Measurements from ENCODE around the gene RHBDL3.
"Not testable (repeated sequence)": the region's sequence is repeated elsewhere in the genome, so short reads cannot be mapped to it uniquely, and the experiment has no call there.

The RHBDL3 gene

DNA sequence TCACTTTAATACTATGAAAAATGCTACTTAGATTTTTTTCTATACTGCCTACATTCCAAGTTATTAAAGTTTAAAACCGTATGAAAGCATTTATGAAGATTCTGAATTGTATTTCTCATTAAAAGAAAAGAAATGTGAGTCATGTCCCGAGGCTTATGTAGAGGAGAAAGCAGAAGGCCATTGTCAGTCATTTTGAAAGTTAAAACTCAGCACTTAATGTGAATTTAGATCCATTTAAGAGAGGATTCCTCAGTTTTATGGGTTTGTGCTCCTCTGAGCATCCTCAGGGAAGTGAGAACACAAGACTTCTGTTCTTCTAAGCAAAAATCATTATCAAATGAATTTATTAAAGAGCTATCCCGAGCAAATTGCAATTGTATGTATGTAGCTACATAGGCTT is 64.5 kb downstream of the RHBDL3 start:
- DNase-seq = no peak

DNA sequence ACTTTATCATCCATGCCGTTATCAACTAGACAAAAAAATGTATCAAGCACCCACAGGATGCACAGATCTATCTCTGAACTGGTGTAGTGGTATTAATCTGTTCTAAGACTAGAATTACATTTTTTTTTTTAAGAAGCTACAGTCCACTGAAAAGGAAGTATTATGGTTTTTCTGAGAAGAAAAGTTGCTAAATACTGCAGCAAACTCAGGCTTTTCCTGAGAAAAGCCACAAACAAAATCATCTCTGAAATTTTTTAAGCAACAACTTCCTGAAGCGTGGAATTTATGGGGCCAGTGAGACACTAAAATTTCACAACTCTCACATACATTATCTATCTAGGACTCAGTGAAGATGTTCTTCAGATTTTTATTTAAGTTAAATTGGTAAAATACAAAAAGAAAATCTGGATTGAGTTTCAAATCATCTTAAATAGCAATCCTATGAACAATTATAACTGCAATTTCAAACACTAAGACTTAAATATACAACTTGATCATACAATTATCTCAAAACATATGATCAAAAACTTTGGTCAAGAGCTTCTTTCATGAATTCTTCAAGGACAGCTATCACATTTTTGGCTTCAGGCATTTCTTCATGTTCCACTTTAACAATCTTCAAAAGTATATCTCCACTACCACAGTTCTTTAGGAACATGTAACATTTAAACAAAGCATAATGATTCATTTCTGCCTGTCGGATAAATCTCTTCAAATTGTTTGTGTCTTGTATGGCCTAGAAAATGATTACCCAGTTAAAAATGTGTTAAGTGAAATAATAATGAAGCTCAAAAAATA is 65.8 kb downstream of the RHBDL3 start:
- DNase-seq = peak; percentile 73 to 89

DNA sequence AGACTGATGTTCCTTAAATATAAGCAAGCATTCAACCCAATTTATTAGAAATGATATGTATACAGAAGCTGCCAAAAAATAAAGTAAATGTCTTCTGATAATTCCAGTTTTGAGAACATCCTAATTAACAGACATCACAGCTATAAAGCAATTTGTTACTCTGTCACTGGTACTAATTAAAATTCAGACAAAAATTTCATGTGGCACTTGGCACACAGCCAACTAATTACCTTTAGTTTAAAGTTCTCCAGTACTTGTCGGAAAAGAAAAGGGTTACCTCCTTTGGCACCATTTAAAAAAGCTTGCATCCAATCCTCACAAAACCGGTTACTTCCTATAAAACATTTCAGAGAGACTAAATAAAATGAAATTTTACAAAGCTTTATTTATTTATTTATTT is 67.6 kb downstream of the RHBDL3 start:
- no peak for DNase-seq

DNA sequence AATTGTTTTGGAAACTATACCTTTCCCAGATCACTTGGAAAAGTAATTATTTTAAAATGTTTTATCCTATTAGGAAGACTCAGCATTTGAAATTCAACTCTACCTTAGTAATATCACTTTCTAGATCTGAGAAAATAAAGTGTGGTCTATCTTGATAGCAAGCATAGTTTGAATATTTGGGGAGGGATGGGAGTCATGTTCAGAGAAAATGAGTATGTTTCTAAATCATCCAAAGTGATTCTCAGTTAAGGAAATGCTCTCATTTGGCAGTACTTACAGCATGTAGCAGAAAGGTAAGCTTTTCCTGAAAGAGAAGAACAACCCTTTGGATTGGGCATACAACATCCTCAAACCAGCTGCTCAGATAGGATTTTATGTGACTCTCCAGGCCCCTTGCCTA is 69.4 kb downstream of the RHBDL3 start:
- DNase-seq = no peak

DNA sequence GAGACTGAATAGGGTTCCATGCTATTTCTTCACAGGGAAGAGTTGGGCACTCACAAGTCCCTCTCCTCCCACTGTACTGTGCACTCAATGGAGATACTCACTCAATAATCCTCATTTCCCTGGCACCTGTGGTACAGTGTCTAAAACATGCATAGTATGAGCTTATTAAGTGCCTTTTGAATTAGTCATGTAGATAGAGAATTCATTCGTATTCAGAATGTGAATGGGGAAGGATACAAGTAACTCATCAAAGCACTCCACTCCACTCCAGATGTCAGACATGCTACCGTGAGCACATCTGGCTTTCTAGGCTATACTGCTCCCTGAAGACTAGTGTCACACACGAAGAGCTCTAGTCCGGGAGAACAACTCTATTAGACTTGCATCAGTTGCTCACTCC is 70.1 kb downstream of the RHBDL3 start:
- DNase-seq = no peak

DNA sequence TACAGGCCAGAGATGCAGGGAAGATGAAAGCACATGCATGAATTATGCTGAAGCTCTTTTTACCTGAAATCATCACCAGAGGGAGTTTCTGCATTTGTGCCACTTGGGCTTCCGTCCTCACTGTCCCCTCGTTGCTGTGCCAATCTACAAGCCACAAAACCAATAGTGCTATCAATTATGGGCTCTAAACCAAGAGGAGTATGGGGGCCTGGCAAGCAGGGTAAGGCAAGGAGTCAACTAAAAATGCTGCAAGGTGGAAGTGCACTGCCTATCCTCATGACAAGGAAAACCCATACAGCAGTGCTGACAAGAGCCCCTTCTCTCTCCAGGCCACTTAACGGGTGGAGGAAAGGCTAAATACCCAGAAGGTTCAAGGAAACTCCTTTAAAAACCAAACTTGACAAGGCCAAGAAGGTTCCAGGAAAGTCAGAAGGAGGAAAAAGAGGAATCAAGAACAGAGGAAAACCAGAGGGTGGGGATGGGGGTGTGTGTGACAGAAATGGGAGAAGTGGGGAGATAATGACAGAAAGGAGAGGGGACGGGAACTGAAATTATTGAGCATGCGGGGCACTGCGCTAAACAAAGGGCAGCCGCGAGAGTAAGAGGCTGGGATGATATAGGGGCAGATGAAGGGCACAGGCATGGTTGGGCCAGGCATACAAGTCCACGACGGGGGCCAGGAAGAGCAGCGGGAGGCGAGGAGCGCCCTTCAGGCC is 75.7 kb downstream of the RHBDL3 start:
- DNase-seq = peak; percentile 56 to 62

DNA sequence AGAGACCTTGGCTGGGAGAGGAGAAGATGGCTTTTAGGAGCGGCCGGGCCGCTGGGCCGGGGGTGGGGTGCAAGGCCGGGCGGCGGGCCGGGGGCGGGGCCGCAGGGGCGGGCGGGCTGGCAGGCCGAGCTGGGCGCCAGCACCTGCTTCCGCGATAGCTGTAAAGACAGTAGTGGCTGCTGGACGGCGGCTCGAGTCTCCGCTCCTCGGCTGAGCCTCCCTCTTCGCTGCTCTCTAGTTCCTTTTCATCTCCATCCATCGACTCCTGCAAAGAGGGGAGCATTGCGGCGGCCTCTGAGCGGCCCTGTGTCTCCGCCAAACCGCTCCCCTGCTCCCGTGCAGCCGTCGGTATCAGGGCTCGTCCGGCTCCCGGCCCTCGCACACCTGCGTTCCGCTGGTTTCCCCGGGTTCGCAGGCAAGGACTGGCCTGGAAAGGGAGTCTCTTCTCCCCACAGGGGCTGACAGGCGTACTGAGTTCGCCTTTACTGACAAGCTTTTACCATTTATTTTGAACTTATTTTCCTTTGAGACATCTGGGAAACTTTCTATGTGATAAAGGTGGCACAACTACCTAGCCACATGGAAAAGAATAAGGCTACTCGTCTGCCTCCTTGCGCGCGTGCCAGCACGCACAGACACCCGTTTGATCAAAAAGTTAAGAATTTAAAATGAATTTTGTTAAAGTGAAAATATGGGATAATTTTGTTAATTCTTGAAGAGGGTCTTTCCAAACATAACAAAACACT is 76.4 kb downstream of the RHBDL3 start, which contains the start of gene C17orf75:
TSS of gene C17orf75 (minus strand) at position 317 of the 746 bp plus-strand sequence. CDS start at position 283, 34 bp downstream.
- DNase-seq = peak; percentile 68 to 72

DNA sequence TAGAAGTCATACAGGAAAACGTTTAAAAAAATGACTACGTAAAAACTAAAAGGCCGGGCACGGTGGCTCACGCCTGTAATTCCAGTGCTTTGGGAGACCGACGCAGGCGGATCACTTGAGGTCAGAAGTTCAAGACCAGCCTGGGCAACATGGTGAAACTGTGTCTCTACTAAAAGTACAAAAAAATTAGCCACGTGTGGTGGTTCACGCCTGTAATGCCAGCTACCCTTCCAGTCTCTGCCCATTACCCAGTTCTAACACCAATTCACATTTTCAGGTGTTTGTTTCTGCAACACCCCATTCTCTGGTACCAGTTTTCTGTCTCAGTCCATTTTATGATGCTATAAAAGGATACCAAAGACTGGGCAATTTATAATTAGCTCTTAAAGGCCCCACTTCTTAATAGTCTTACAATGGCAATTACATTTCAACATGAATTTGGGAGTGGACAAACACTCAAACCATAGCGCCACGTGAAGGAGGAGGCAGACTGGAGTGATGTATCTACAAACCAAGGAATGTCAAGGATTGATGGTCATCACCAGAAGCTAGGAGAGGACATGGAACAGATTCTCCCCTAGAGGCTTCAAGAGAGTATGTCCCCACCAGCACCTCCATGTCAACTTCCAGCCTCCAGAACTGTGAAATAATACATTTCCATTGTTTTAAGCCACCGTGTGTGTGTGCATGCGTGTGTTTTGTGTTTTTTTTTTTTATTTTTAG is 77.1 kb downstream of the RHBDL3 start:
- peak; percentile 23 to 45 for DNase-seq

DNA sequence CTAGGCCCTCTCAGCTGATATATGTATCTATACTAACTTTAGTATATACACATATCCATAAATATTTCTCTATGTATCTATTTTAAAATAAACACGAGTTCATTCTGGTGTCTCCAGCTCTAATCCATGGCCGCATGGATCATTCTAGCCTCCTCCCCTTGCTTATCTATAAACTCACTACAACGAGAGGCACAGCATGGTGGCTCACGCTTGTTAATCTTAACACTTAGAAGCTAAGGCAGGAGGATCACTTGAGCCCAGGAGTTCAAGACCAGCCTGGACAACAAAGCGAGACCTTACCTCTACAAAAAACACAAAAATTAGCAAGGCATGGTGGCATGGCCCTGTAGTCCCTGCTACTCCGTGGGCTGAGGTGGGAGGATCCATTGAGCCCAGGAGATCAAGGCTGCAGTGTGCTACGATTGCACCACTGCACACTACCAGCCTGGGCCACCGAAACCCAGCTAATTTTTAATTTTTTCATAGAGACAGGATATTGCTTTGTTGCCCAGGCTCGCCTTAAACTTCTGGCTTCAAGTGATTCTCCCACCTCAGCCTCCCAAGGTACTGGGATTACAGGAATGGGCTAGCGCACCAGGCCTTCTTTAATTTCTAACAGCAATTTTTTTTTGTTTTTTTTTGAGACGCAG is 80.4 kb downstream of the RHBDL3 start:
- no peak for DNase-seq

DNA sequence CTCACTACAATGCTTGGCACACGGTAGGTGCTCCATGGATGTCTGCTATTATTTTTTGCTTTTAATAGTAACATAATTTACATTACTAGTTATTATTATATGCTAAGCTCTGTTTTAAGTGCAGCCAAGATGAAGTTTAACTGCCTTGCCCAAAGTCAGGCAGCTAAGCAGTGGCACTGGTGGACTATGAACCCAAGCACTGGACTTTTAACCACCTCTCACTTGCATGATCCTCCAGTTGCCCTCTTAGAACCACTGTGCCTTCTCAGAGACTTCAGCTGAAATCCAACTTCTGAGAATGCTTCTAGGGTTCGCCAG is 82.8 kb downstream of the RHBDL3 start:
- no peak for DNase-seq

DNA sequence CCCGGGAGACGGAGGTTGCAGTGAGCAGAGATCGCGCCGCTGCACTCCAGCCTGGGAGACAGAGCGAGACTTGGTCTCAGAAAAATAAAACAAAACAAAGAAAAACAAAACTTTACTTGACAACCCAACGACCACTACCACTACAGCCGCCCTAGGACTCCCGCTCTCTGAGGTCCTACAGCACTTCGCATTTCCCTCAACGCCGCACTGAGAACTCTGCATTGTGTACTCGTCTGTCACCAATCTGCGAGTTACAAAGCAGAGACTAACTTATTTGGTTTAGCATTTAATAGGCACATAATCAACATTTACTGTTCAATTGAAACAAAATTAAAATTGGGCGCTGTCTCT is 83.8 kb downstream of the RHBDL3 start:
- no peak for DNase-seq

DNA sequence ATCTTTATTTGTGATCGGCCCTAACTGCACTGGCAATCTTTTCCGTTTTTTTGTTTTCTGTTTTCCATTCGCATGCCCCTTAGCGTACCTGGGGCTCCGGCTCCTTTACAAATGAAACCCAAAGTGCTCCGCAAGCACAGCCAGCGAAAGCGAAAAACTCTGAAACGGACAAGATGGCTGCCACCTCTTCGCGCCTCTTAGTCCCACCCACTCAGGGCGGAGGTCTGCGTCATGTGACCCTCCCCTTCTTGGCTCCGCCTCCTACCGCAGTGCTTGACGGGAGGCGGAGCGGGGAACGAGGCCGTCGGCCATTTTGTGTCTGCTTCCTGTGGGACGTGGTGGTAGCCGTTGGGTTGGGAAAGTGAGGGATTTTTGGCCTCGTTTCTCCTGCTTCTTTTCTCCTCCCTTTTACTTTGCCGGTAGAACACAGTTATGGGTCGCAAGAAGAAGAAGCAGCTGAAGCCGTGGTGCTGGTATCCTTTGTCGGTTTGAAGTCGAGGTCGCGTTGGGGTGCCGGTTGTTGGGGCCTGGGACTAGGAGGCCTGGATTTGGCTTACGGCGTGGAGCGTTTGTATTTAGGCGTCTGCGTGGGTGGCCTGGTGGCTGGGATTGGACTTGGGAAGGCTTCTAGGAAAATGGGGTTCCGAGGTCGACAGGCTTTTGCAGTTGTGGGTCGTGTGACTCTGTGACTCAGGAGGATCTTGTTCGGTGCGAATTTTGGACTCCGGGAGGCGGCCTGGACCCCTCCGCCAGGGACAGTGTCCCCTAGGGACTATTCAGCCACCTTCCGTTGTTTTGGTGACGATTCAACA is 84.4 kb downstream of the RHBDL3 start, which contains the start of gene ZNF207:
TSS of gene ZNF207 (plus strand) at position 304 of the 812 bp plus-strand sequence. CDS start at position 433, 129 bp downstream.
- peak; percentile 95 to 96 for DNase-seq

DNA sequence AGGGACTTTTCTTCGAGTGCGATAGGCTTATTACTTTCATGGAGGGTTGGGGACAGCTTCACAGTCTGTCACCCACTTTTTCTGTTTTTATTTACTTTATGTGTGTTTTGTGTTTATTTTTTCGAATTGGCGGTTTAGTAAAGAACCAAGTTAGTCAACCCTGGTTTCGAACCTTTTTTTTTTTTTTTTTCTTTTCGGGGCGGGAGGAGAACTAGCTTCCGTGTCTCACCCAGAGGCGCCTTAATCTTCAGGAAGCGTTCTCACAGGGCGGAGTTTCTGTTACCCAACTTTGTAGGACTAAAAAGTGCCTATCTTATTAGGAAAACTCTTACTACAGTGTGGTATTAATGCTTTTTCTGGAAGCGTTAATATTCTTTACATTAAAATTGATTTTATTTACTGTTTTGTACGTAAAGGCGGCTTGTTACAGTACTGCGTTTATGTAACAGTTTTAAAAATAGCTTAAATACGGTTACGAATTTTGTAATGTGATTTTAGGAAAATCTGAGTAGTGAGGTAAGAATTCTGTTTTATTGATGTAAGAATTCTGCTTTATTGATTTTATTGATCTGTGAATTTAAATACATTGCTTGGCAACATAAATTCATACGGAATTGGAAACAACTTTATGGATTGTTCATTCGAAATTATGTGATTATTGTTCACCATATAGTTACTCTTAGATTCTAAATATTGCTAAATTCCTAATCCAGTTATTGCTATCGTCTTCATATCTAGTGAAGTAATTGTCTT is 85.2 kb downstream of the RHBDL3 start:
- DNase-seq = peak; percentile 68 to 75

DNA sequence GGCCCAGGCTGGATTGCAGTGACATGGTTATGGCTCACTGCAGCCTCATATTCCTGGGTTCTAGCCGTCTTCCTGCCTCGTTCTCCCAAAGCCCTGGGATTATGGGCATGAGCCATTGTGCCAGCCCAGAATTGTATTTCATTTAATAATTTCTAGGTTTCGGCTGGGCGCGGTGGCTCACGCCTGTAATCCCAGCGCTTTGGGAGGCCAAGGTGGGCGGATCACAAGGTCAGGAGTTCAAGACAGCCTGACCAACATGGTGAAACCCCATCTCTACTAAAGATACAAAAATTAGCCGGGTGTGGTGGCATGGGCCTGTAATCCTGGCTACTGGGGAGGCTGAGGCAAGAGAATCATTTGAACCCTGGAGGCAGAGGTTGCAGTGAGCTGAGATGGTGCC is 87.1 kb downstream of the RHBDL3 start:
- not testable (repeated sequence) for DNase-seq

DNA sequence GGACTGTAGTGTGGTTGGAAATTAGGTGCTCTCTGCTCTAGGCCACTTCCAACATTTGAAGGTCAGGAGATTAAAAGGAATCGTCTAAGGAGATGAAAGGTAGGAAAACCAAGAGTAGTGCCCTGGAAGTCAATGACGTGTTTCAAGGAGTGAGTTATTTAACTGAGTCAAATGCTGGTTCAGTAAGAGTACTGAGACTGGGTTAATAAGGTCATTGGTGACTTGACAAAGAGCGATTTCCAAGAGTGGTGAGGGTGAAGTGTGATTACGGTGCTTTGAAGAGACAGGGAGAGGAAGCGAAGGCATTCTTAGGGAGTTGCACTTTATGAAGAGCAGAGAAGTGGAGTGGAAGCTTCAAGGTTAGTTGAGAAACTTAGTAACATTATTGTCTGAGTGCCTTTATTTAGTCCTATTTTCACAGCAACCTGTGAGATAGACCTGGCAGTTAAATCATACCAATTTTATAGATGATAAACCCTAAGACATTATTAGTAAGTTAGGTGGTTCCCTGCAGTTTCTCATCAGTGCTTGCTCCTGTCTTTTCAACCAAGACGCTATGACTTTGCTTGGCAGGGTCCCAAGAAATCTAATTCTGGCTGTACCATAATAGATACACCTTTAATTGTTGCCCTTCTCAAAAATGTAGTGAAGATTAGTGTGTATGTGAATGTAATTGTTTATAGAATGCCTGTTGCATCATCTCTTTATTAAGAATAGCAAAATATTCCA is 90.2 kb downstream of the RHBDL3 start:
- no peak for DNase-seq

DNA sequence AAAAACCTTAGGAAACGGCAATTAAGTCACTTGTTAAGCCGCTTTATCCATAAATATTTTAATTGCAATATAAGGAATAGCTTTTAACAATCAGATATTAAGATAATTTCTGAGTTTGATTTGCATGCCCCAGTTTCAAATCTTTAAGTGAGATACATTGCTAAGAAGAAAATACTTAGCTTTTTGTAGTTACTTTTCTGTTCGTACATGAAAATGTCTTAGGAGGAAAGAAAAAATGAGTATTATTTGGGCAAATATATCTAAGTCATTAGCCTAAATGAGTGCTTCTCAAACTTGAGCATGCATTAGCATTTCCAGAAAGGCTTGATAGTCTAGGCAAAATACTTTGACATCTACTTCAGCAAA is 90.7 kb downstream of the RHBDL3 start:
- DNase-seq = no peak

DNA sequence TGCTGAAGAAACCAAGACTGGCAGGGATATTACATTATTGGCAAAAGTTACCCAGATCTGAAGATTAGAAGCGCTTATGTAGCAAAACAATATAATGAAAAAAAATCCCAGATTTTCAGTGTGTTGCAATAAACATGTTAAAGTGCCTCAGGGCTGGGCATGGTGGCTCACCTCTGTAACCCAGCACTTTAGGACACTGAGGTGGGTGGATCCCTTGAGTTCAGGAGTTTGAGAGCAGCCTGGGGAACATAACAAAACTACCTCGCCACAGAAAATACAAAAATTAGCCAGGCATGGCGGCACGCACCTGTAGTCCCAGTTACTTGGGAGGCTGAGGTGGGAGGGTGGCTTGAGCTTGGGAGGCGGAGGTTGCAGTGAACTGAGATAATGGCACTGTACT is 91.1 kb downstream of the RHBDL3 start:
- DNase-seq = no peak

DNA sequence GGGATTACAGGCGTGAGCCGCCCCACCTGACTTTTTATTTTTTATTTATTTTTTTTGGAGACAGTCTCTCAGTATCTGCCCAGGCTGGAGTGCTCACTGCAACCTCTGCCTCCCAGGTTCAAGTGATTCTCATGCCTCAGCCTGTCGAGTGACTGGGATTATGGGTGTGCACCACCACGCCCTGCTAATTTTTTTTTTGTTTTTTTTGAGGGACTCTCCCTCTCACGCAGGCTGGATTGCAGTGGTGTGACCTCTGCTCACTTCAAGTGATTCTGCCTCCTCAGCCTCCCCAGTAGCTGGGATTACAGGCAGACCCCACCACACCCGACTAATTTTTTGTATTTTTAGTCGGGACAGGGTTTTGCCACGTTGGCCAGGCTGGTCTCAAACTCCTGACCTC is 92.0 kb downstream of the RHBDL3 start:
- DNase-seq = no peak

DNA sequence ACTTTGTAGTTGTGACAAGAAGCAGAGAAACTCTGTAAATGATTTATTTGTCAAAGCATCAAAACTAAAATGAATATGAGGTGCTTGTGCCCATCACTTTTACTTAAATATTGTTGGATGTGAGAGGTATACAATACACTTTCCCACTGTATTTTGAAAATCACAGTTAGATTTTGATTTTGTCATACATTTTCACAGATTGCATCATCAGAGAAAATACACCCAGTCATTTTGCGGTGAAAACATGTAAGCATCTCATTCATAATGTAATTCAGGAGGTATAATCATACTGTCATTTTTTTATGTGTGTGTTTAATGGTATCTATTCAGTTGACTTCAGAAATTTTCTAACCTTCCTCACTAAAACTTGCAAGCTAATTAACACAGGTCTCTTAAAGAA is 95.6 kb downstream of the RHBDL3 start:
- no peak for DNase-seq

DNA sequence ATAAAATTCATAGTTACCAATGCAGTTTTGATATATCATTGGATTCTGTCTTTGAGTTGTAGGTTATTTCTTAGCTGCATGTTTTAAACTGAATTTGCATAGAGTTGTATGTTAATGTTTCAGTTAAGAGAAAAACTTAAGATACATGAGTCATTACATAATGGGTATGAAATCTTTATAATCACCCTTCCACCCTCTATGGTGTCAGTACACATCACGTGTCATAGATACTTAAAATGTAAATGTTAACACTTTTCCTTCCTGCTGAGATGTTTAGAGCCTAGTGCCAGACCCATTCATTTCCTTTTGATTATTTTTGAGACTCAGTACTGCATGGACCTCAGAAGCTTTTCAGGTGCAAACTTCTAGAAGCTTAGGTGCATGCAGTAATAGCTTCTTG is 104.8 kb downstream of the RHBDL3 start:
- DNase-seq = no peak

Measured in Kasumi-1 (cell line).